Glomerular visceral epithelial cell (primary cell): ENCODE results near the gene ANKRD65.
"Not testable (repeated sequence)": the region's sequence is repeated elsewhere in the genome, so short reads cannot be mapped to it uniquely, and the experiment has no call there.

ENCODE experiments used
- DNase-seq: peaks from one replicate; pipeline ENCODE4 v3.0.0-alpha.2; 2016; ENCODE audit errors: extremely low spot score

ANKRD65 gene

DNA sequence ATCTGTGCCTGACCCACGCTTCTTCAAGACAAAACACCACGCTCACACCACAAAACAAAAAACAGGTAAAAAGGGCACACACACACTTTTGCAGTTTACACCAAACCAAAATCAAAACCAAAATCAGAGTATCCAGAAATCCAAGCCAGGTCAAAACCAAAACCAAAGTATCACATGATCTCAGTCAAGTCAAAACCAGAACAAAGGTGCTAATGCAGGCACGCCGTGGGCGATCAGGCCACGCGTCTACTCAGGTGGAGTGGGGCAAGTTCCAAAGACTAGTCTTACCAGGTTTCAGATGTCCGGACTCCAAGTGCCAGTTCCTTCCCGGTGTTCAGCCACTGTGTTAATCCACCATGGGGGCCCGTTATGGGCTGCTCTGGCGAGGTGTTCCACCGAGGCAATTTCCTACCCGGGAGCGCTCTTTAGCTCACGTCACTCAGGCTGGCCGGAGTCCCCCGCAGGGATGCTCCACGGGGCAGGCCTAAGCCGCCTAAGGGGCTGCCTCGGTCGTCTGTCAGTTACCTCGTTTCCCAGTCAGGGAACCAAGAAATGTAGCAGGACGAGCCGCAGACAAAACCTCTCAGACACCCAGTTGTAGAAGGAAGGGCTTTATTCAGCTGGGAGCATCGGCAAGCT lies 3.1 kb downstream of the ANKRD65 start:
- not testable (repeated sequence) for DNase-seq

GRCh38 chr1:1417396-1417795 lies 3.7 kb downstream of the ANKRD65 start:
- not testable (repeated sequence) for DNase-seq

GRCh38 chr1:1415751-1416150 lies 5.3 kb downstream of the ANKRD65 start:
- DNase-seq: no peak

- DNase-seq: not testable (repeated sequence)
Observed at GRCh38 chr1:1412311-1412902, 8.7 kb downstream of the ANKRD65 start.

DNA sequence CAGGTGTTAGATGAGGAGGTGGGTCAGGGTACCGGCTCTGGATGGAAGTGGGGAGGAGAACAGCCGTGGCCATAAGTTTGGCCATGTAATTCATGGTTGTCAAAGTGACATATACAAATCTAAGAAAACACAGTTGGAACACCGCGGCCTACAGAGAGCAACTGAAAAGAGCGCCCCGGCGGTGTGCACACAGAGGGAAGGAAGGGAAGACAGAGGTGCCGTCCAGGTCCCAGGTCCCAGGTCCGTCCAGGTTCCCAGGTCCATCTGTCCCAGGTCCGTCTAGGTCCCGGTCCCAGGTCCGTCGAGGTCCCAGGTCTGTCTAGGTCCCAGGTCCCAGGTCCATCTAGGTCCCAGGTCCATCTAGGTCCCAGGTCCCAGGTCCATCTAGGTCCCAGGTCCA lies 9.4 kb downstream of the ANKRD65 start:
- DNase-seq: no peak

GRCh38 chr1:1410238-1410637 lies 10.8 kb downstream of the ANKRD65 start:
- not testable (repeated sequence) for DNase-seq

DNA sequence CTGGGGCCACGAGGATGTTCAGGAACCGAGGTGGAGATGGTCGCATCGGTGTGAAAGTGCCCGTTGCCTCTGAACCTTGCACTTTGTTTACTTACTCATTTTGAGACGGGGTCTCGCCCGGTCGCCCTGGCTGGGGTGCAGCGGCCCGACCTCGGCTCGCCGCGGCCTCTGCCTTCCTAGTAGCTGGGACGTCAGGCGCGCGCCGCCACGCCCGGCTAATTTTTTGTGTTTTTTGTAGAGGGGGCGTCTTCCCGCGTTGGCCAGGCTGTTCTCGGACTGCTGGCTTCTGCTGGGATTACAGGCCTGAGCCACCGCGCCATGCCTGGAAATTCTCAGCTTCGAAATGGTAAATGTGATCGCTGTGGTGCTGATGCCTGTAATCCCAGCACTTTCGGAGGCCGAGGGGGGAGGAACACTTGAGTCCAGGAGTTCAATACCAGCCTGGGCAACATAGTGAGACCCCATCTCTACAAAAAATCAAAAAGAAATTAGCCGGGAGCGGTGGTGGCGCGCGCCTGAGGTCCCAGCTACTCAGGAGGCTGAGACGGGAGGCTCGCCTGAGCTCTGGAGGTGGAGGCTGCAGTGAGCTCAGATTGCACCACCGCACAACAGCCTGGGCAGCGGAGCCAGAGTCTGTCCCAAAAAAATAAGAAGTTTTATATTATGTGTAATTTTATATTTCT lies 13.3 kb downstream of the ANKRD65 start:
- peak; percentile 48 for DNase-seq

- peak; percentile 87 for DNase-seq
Observed at GRCh38 chr1:1406821-1407635, 14.0 kb downstream of the ANKRD65 start, which contains the start of gene MRPL20. MRPL20 (minus strand) TSS chr1:1407293; CDS start chr1:1407217, 76 bp downstream.

GRCh38 chr1:1406101-1406820 lies 14.8 kb downstream of the ANKRD65 start:
- no peak for DNase-seq

- no peak for DNase-seq
Observed at GRCh38 chr1:1403653-1404052, 17.4 kb downstream of the ANKRD65 start.

- DNase-seq: not testable (repeated sequence)
Observed at GRCh38 chr1:1402901-1403392, 18.1 kb downstream of the ANKRD65 start.

DNA sequence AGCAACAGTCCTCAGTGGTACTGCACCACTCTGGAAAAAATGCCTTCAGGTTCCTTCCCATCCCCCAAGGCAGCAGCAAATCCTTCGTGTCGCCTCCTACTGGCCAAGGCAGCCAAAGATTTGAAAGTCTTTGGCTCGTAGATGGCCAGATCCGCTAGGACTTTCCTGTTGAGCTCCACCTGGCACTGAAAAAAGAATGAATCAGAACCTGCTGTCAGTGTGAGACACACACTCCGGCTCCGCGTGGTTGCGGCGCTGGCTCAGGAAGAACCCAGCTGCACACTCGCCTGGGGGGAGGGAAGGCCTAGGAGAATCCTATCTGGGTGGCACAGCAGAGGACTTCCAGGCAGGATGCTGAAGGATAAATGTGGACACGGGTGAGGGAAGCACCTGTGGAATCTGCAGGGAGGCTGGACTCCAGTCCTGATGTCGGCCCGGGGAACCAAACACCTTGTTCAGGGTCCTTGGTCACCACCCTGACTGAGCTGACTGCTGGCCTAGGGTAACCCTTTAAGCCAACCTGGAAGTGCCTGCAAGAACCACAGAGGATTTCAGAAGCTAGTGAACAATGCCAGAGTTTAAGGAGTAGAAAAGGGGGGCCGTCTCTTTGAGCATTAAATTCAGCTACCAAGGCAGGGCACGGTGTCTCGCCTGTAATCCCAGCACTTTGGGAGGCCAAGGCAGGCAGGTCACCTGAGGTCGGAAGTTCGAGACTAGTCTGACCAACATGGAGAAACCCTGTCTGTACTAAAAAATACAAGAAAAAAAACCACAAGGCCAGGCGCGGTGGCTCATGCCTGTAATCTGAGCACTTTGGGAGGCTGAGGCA lies 18.8 kb downstream of the ANKRD65 start:
- peak; percentile 45 for DNase-seq

DNA sequence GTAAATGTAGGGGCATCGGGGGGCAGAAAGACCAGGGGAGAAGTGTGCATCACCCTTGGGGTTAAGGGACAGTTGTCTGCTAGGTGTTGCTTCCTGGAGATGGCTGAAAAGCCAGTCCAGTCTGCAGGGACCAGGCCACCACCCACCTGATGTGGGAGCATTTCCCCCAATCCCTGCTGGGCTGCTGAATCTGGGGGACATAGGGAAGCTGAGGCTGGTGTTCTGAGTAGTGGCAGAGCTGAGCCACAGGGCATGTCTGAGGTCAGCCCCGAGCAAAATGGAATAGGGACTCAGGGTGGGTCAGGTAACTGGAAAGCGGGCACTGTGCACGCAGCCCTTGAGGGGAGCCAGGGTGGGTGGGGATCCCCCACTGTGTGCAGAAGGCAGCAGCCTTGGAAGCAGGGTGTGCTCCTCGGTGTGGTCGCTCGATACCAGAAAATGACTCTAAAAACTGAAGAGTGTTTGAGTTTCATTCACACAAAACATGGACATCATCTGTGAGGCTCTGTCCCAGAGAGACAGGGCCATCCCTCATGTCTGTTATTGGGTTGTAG lies 19.5 kb downstream of the ANKRD65 start:
- DNase-seq: no peak

DNA sequence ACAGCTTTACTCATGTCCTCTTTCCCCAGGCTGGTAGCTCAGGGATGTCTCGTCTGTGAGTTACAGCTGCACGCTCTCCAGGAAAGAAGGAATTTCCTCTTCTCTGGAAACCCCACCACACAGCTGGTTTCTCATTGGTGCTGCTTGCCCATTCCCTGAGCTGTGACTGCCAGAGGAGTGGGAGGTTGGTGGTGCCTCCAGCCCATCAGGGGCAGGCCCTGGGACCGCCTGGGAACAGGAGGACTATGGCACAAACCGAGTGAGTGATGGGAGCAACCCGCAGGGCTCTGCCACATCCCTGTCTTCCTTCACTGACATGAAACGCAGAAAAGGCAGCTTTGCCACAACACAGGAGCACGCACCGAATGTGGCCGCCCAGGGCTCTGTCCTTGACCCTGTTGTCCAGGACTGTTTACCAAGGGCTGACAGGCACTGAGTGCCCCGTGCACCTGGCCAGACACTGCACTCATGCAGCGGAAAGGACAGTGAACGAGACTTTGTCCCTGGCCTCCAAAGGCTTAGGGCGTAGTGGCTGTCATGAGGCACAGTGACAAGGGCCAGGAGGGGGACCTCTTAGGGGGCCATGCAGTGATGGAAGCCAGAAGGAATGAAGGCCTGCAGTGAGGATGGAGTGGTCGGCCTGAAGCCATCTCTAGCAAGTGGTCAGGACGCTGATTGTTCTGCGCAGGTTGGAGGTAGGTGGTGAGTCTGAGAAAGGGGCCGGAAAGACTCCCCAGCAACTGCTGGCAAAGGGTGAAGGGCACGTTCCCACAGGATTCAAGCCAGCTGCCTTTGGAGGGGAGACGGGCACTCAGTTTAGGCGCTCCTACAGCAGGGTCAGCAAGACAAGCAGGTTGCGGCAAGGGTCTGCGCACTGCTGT lies 20.3 kb downstream of the ANKRD65 start:
- no peak for DNase-seq

GRCh38 chr1:1399872-1400575 lies 21.1 kb downstream of the ANKRD65 start:
- DNase-seq: peak; percentile 25

DNA sequence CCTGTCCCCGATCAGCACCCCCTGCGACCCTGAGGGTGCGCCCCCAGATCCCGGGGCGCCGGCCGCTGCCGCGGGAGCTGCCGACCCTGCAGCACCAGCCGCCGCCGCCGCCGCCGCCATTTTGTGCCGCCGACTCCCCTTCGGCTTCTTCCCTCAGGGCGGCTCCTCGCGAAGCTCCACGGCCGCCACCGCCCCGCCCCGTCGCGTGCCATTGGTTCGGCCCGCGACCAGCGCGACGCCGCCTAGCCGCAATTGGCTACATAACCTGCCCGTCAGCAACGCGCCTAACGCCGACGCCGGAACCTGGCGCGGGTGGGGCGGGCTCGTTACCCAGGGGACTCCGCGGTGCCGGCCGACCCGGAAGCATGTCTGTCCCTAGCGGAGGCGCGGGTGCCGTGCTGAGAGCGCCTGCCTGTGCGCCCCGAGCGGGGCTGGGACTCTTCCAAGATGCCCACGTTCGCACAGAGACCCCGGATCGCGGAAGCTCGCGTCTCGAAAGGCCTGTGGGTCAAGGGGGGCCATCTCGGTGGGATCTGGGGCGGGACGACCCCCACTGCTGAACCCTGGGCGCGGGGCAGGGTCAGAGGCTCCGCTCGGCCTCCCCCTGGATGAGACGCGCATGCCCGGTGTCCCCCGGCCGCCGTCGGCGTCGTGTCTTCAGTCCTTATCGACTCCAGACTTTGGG lies 21.7 kb downstream of the ANKRD65 start, which contains the start of gene CCNL2:
CCNL2 (minus strand) TSS at position 149 of the 685 bp plus-strand sequence; CDS start at position 120, 29 bp downstream.
- peak; percentile 99 for DNase-seq

DNA sequence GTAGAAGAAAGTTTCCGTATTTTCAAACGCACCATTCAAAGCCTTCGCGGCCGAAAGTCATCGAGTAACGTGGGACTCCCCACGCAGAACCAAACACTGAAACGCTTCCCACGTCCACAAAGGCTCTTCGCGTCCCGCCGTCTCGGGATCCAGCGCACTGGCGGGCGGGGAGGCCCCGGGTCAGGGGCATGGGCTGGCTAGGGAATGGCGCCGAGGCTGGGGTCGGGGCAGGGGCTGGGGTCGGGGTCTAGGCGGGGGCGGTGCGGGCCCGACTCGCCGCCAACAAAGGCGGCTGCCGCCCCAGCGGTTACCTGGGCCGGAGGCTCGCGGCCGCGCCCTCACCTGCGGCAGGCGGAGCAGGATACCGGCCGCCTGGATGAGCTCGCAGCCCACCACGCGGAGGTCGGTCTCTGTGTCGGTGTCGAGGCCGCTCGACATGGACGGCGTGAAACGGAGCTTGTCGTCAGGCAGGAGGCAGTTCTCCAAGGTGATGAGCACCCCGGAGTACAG lies 22.3 kb downstream of the ANKRD65 start:
- DNase-seq: no peak
